ENCODE results near the gene CREBBP.

- TF ChIP-seq SREBF2 (IDR thresholded peaks at IDR 0.05) = no peak
- no peak for TF ChIP-seq CTCF (IDR thresholded peaks at IDR 0.05)
- no peak for TF ChIP-seq SMC3 (IDR thresholded peaks at IDR 0.05)
These were observed 72.9 kb downstream of the CREBBP start for GRCh38 chr16:3807425-3808123.

Measured in A549 (cell line).